Endothelial cell of umbilical vein (primary cell): ENCODE measurements around the gene SELENOV. TPM values are rescaled to one million over a fixed set of nuclear protein-coding genes. Genes with fewer than 3 reads are reported as not detected.

Experiments
- BruUV-seq: library from RNA; stranded (reverse); fragments of 400-500 nt; replicated peaks from 2 replicates; lab custom pipeline; 2021; lab: Mats Ljungman, UMichigan
- CTCF ChIA-PET: fragments of 300-600, 350-600 bp; sonication (Branson Sonifier 250); formaldehyde crosslinking; loops from one replicate; lab custom pipeline; 2021; ENCODE audit warnings: antibody characterized with exemption, inconsistent platforms; lab: Charles Lee
- POLR2A ChIA-PET: fragments of 300-600, 350-600 bp; sonication (Branson Sonifier 250); formaldehyde crosslinking; loops from one replicate; lab custom pipeline; 2021; ENCODE audit warnings: antibody characterized with exemption, inconsistent platforms; lab: Charles Lee
- DNase-seq: peaks from one replicate; pipeline ENCODE4 v3.0.0-alpha.2; 2011; ENCODE audit warnings: low read depth, low spot score
- FAIRE-seq: peaks from 2 replicates; lab custom pipeline; 2011; peaks lifted over from hg19 to GRCh38; lab: Jason Lieb, UNC
- H2AFZ ChIP-seq: 2 replicates; pipeline ENCODE4 v1.6.0; 2012; ENCODE audit warnings: low read depth, low read length, control low read depth, inconsistent platforms
- H3K27ac ChIP-seq: 2 replicates; pipeline ENCODE4 v1.5.1; 2011; ENCODE audit warnings: low read depth, mild to moderate bottlenecking, control low read depth, low read length, moderate library complexity; ENCODE audit not compliant: insufficient read depth
- H3K27me3 ChIP-seq, 2 experiments: 2 replicates each; pipeline versions ENCODE4 v1.6.0 to v1.6.1; 2011; ENCODE audit warnings: low read length in 2 of 2, mixed read lengths in 1 of 2; ENCODE audit not compliant: control insufficient read depth in 2 of 2, insufficient read depth in 2 of 2
- H3K36me3 ChIP-seq, 2 experiments: 2 replicates in 1 of 2; 3 replicates in 1 of 2; pipeline ENCODE4 v1.5.1; 2011; ENCODE audit warnings: low read length in 2 of 2, mild to moderate bottlenecking in 1 of 2, moderate library complexity in 1 of 2; ENCODE audit not compliant: control insufficient read depth in 2 of 2, insufficient read depth in 2 of 2; ENCODE audit errors: extremely low read depth in 1 of 2
- H3K4me1 ChIP-seq: 3 replicates; pipeline ENCODE4 v1.5.1; 2011; ENCODE audit warnings: mild to moderate bottlenecking, low read length; ENCODE audit not compliant: control insufficient read depth, insufficient read depth; ENCODE audit errors: extremely low read depth
- H3K4me2 ChIP-seq: 2 replicates; pipeline ENCODE4 v1.6.1; 2011; ENCODE audit warnings: low read length, control low read depth, mixed read lengths; ENCODE audit not compliant: insufficient read depth
- H3K4me3 ChIP-seq, 3 experiments: fragments of 200-600 bp in 1 of 3; sonication (generic), shearing (Covaris generic) in 1 of 3; replicated peaks in 1 of 3; 2 replicates each; pipeline ENCODE4 v1.5.1; 2011 to 2016; ENCODE audit warnings: control low read depth in 3 of 3, low read length in 3 of 3, mild to moderate bottlenecking in 2 of 3, inconsistent platforms in 1 of 3, low read depth in 1 of 3, moderate library complexity in 1 of 3; ENCODE audit not compliant: insufficient read depth in 1 of 3
- H3K79me2 ChIP-seq: 2 replicates; pipeline ENCODE4 v1.6.0; 2012; ENCODE audit warnings: low read length, inconsistent platforms; ENCODE audit not compliant: control insufficient read depth, insufficient read depth
- H3K9ac ChIP-seq: replicated peaks from 2 replicates; pipeline ENCODE3; 2011; ENCODE audit warnings: low read length, control low read depth; ENCODE audit not compliant: insufficient read depth; ENCODE audit errors: extremely low read depth
- H3K9me1 ChIP-seq: replicated peaks from 3 replicates; pipeline ENCODE4 v1.6.0; 2011; ENCODE audit warnings: mild to moderate bottlenecking, low read length; ENCODE audit not compliant: control insufficient read depth, insufficient read depth; ENCODE audit errors: extremely low read depth
- H3K9me3 ChIP-seq: replicated peaks from 2 replicates; pipeline ENCODE4 v1.5.1; 2012; ENCODE audit warnings: low read length, inconsistent platforms; ENCODE audit not compliant: control insufficient read depth, insufficient read depth
- H4K20me1 ChIP-seq: replicated peaks from 2 replicates; pipeline ENCODE3; 2011; ENCODE audit warnings: mild to moderate bottlenecking, low read length; ENCODE audit not compliant: control insufficient read depth, insufficient read depth; ENCODE audit errors: extremely low read depth
- FOS ChIP-seq: IDR thresholded peaks from 2 replicates; pipeline ENCODE4 v1.6.1; 2011; ENCODE audit warnings: mild to moderate bottlenecking, low read length, moderate library complexity, borderline replicate concordance; ENCODE audit not compliant: insufficient read depth
- MYC ChIP-seq: IDR thresholded peaks from one replicate; pipeline ENCODE4 v1.6.1; 2011; ENCODE audit warnings: mild to moderate bottlenecking, low read depth, low read length
- POLR2A ChIP-seq: IDR thresholded peaks from 2 replicates; pipeline ENCODE4 v1.6.1; 2012; ENCODE audit warnings: low read depth, mild to moderate bottlenecking, control low read depth, low read length
- POLR2AphosphoS5 ChIP-seq: IDR thresholded peaks from 2 replicates; pipeline ENCODE4 v1.6.1; 2012; ENCODE audit warnings: low read depth, mild to moderate bottlenecking, control low read depth, low read length, moderate library complexity; ENCODE audit not compliant: insufficient read depth
- dilution Hi-C: fragments of 300-500 bp; cut with MboI; formaldehyde crosslinking; loops from one replicate; pipeline ENCODE4 v1.15.0; 2019; ENCODE audit warnings: low sequenced_read_pairs; ENCODE audit not compliant: extremely low pct_ligation_motif_present
- intact Hi-C: fragments of 100-400 bp; cut with micrococcal nuclease; formaldehyde crosslinking; loops from one replicate; pipeline ENCODE4 v1.10.0; 2022
- polyA plus RNA-seq, 4 experiments: library from polyadenylated mRNA; depleted of rRNA in 3 of 4; stranded (reverse) in 3 of 4; unstranded in 1 of 4; fragments of >200 nt; gene quantifications; 2 replicates each; pipeline versions ENCODE4 v1.2.1 to v1.2.3, GENCODE V29; 2011 to 2012; ENCODE audit warnings: missing spikeins in 1 of 4
- total RNA-seq: library from RNA; stranded (reverse); gene quantifications from 2 replicates; pipeline ENCODE4 v1.2.3, GENCODE V29; 2021
- TF ChIP-seq, protein P1 (sequence below), 2 donors: IDR thresholded peaks; 1 replicate in 1 of 2; 2 replicates in 1 of 2; pipeline ENCODE4 v1.5.1; 2011; ENCODE audit warnings: low read length in 2 of 2, mild to moderate bottlenecking in 2 of 2, moderate library complexity in 2 of 2, control low read depth in 1 of 2, inconsistent platforms in 1 of 2, low read depth in 1 of 2; ENCODE audit not compliant: insufficient read depth in 1 of 2; ENCODE audit errors: extremely low read depth in 1 of 2
- TF ChIP-seq, protein P2 (sequence below): IDR thresholded peaks from 2 replicates; pipeline ENCODE4 v1.6.1; 2011; ENCODE audit not compliant: insufficient read depth, insufficient read length

Gene SELENOV
- total and polyA plus RNA-seq, 2 donors (not counting 3 experiments of a cell fraction or from before 2014, with no cell fraction given): not detected

DNA sequence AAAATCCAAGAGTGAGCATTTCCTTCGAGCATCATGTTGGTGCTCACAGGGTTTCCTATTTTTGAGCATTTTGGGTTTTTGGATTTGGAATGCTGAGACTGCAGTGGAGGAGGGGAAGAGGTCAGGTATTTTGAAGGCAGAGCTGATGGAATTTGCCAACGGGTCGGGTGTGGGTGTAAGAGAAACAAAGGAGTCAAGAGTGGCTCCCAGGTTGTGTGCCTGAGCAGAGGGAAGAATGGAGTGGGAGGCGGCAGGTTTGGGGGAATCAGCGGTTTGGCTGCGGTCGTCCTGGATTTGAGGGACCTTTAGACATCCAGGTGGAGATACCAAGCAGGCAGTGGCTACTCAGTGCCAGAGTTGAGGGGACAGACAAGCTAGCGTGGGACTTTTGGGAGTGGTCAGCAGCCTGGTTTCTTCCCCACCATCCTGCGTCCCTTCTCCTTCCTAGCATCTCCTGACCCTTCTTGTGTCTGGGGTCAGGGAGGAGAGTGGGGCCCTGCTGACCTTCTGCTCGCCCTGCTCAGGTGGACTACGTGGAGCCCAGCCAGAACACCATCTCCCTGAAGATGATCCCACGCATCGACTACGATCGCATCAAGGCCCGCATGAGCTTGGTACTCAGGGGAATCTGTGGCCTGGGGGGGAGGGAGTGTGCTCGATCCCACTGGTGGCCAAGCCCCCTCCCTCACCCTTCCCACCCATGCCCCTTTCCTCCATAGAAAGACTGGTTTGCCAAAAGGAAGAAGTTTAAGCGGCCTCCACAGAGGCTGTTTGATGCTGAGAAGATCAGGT, 48.8 kb upstream of the SELENOV start:
- H3K27me3 ChIP-seq: no peaks in the 10 kb centered on the region
- no peak overlapping the region for H3K27ac ChIP-seq
- H3K4me2 ChIP-seq: no peak overlapping the region
- no TSS peak for BruUV-seq
- H3K79me2 ChIP-seq: peaks cover 2% of the 10 kb centered on the region
- H3K9me1 ChIP-seq: no peaks in the 10 kb centered on the region
- H3K9ac ChIP-seq: no peak overlapping the region
- H3K4me1 ChIP-seq: no peaks in the 10 kb centered on the region
- no peak overlapping the region for H2AFZ ChIP-seq
- H3K9me3 ChIP-seq: no peaks in the 10 kb centered on the region
- ChIA-PET POLR2A (no interaction called here), CTCF (no interaction called here)
- dilution Hi-C loops (no loop called here), intact Hi-C loops (no loop called here)
- FAIRE-seq: no peak
- H3K36me3 ChIP-seq: peaks cover 17 to 53% of the 10 kb centered on the region in 2 experiments
- no peaks in the 10 kb centered on the region for H4K20me1 ChIP-seq
- TF ChIP-seq, protein P1, sequence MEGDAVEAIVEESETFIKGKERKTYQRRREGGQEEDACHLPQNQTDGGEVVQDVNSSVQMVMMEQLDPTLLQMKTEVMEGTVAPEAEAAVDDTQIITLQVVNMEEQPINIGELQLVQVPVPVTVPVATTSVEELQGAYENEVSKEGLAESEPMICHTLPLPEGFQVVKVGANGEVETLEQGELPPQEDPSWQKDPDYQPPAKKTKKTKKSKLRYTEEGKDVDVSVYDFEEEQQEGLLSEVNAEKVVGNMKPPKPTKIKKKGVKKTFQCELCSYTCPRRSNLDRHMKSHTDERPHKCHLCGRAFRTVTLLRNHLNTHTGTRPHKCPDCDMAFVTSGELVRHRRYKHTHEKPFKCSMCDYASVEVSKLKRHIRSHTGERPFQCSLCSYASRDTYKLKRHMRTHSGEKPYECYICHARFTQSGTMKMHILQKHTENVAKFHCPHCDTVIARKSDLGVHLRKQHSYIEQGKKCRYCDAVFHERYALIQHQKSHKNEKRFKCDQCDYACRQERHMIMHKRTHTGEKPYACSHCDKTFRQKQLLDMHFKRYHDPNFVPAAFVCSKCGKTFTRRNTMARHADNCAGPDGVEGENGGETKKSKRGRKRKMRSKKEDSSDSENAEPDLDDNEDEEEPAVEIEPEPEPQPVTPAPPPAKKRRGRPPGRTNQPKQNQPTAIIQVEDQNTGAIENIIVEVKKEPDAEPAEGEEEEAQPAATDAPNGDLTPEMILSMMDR (IDR thresholded peaks at IDR 0.05; ENCODE audit: extremely low read depth in 1 of 2, insufficient read depth in 1 of 2, low read depth in 1 of 2, low read length in 2 of 2): no peak
- TF ChIP-seq FOS: no peak
- TF ChIP-seq, protein P2, sequence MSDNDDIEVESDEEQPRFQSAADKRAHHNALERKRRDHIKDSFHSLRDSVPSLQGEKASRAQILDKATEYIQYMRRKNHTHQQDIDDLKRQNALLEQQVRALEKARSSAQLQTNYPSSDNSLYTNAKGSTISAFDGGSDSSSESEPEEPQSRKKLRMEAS: no peak
- no peak for TF ChIP-seq MYC
- no peak for TF ChIP-seq POLR2AphosphoS5
- no peak for TF ChIP-seq POLR2A
- H3K4me3 ChIP-seq: no peak overlapping the region
- DNase-seq: no peak
